Measurements from ENCODE around the gene MED15. TPM values are rescaled to one million over a fixed set of nuclear protein-coding genes. Genes with fewer than 3 reads are reported as not detected.

MED15 gene
- total RNA-seq, 4 donors from 2014 or later, result 34.0 to 54.1 (median 38.9) TPM

GRCh38 chr22:20579273-20580120 lies 72.1 kb downstream of the MED15 start:
- whole genome bisulfite sequencing, result 85% methylated on average over 6 of the region's 14 CpGs
- Histone ChIP-seq H3K27ac (replicated peaks in 1 of 4) (no peak overlapping the region), H3K4me3 (no peak overlapping the region), H3K4me1 (peaks cover 0 to 30% (median 14%) of the 10 kb centered on the region in 4 donors), H3K36me3 (peaks cover 38 to 100% (median 96%) of the 10 kb centered on the region in 4 donors), H3K27me3 (no peaks in the 10 kb centered on the region), H3K9me3 (no peaks in the 10 kb centered on the region)
- no peak for TF ChIP-seq POLR2AphosphoS5 (IDR thresholded peaks at IDR 0.05)
- no peak for TF ChIP-seq EP300 (IDR thresholded peaks at IDR 0.05)
- TF ChIP-seq CTCF (IDR thresholded peaks at IDR 0.05), result no peak
- TF ChIP-seq POLR2A (IDR thresholded peaks at IDR 0.05; ENCODE audit: low read depth), result no peak
- intact Hi-C loops (cut with DNase I), result loop anchor here (10.0 kb wide), 1 partner anchor 115 kb away; no protein-coding TSS in a partner anchor
- no peak for DNase-seq (ENCODE audit: extremely low spot score)

GRCh38 chr22:20580179-20580578 lies 72.8 kb downstream of the MED15 start:
- H3K4me3 ChIP-seq, result no peak overlapping the region
- intact Hi-C loops (cut with DNase I), result no loop called here
- WGBS, result 98% methylated on average over 7 of the region's 7 CpGs
- H3K36me3 ChIP-seq, result peaks cover 38 to 100% (median 96%) of the 10 kb centered on the region in 4 donors
- H3K9me3 ChIP-seq, result no peaks in the 10 kb centered on the region
- peaks cover 0 to 30% (median 14%) of the 10 kb centered on the region in 4 donors for H3K4me1 ChIP-seq
- TF ChIP-seq EP300 (IDR thresholded peaks at IDR 0.05), result no peak
- TF ChIP-seq POLR2A (IDR thresholded peaks at IDR 0.05; ENCODE audit: low read depth), result no peak
- no peak for TF ChIP-seq POLR2AphosphoS5 (IDR thresholded peaks at IDR 0.05)
- no peak for TF ChIP-seq CTCF (IDR thresholded peaks at IDR 0.05)
- no peak overlapping the region for H3K27ac ChIP-seq (replicated peaks in 1 of 4)
- DNase-seq (ENCODE audit: extremely low spot score), result no peak
- no peaks in the 10 kb centered on the region for H3K27me3 ChIP-seq

GRCh38 chr22:20580611-20581502 lies 73.4 kb downstream of the MED15 start:
- TF ChIP-seq CTCF (IDR thresholded peaks at IDR 0.05) (no peak), POLR2AphosphoS5 (IDR thresholded peaks at IDR 0.05) (no peak), EP300 (IDR thresholded peaks at IDR 0.05) (no peak), POLR2A (IDR thresholded peaks at IDR 0.05; ENCODE audit: low read depth) (no peak)
- H3K36me3 ChIP-seq, result peaks cover 41 to 100% (median 96%) of the 10 kb centered on the region in 4 donors
- intact Hi-C loops (cut with DNase I), result no loop called here
- H3K4me1 ChIP-seq, result peaks cover 0 to 28% (median 14%) of the 10 kb centered on the region in 4 donors
- WGBS, result 88% methylated on average over 15 of the region's 19 CpGs
- no peaks in the 10 kb centered on the region for H3K27me3 ChIP-seq
- H3K9me3 ChIP-seq, result no peaks in the 10 kb centered on the region
- H3K27ac ChIP-seq (replicated peaks in 1 of 4), result no peak overlapping the region
- H3K4me3 ChIP-seq, result no peak overlapping the region
- no peak for DNase-seq (ENCODE audit: extremely low spot score)

GRCh38 chr22:20581503-20582170 lies 74.2 kb downstream of the MED15 start:
- H3K9me3 ChIP-seq, result no peaks in the 10 kb centered on the region
- no peak overlapping the region for H3K4me3 ChIP-seq
- DNase-seq (ENCODE audit: extremely low spot score), result no peak
- intact Hi-C loops (cut with DNase I), result no loop called here
- no peak overlapping the region for H3K27ac ChIP-seq (replicated peaks in 1 of 4)
- peaks cover 46 to 100% (median 96%) of the 10 kb centered on the region in 4 donors for H3K36me3 ChIP-seq
- H3K27me3 ChIP-seq, result no peaks in the 10 kb centered on the region
- TF ChIP-seq POLR2A (IDR thresholded peaks at IDR 0.05; ENCODE audit: low read depth), result no peak
- no peak for TF ChIP-seq POLR2AphosphoS5 (IDR thresholded peaks at IDR 0.05)
- WGBS, result 60% methylated on average over 2 of the region's 7 CpGs
- H3K4me1 ChIP-seq, result peaks cover 0 to 21% (median 12%) of the 10 kb centered on the region in 4 donors

All from esophagus muscularis mucosa (tissue), 4 donors.